HepG2 (cell line): ENCODE data around the gene PSMD5. TPM values are rescaled to one million over a fixed set of nuclear protein-coding genes. Genes with fewer than 3 reads are reported as not detected.

Experiments
- CHCHD3 ChIP-seq: sonication (generic); formaldehyde crosslinking; IDR thresholded peaks from 2 replicates; pipeline ENCODE4 v1.8.0; 2022; ENCODE audit warnings: mild to moderate bottlenecking, missing genetic modification reagents, moderate library complexity
- MATR3 ChIP-seq: sonication (generic); formaldehyde crosslinking; IDR thresholded peaks from 2 replicates; pipeline ENCODE4 v1.4.0; 2020; ENCODE audit warnings: missing genetic modification reagents
- MEIS2 ChIP-seq: sonication (generic); formaldehyde crosslinking; IDR thresholded peaks from 2 replicates; pipeline ENCODE4 v1.9.0; 2021; ENCODE audit warnings: mild to moderate bottlenecking, missing genetic modification reagents
- MYC ChIP-seq: sonication (generic); formaldehyde crosslinking; IDR thresholded peaks from 2 replicates; pipeline ENCODE4 v1.9.0; 2021; ENCODE audit warnings: missing genetic modification reagents, borderline replicate concordance
- NFKBIZ ChIP-seq: IDR thresholded peaks from 2 replicates; pipeline ENCODE4 v1.6.1; 2018; ENCODE audit warnings: missing genetic modification reagents, missing compliant biosample characterization
- NRL ChIP-seq: sonication (generic); formaldehyde crosslinking; IDR thresholded peaks from 2 replicates; pipeline ENCODE4 v1.5.0; 2020; ENCODE audit warnings: missing genetic modification reagents, mild to moderate bottlenecking, moderate library complexity, borderline replicate concordance
- SOX5 ChIP-seq: IDR thresholded peaks from 2 replicates; pipeline ENCODE4 v1.6.1; 2016; ENCODE audit warnings: borderline replicate concordance
- ZMYM3 ChIP-seq: sonication (generic); formaldehyde crosslinking; IDR thresholded peaks from 2 replicates; pipeline ENCODE4 v1.5.1; 2020; ENCODE audit warnings: mild to moderate bottlenecking, missing genetic modification reagents
- ZNF407 ChIP-seq: sonication (generic); formaldehyde crosslinking; IDR thresholded peaks from one replicate; pipeline ENCODE4 v1.5.1; 2020; ENCODE audit warnings: mild to moderate bottlenecking, missing genetic modification reagents; ENCODE audit errors: not compliant biosample characterization
- ZNF446 ChIP-seq: sonication (generic); formaldehyde crosslinking; IDR thresholded peaks from 2 replicates; pipeline ENCODE4 v1.5.0; 2020; ENCODE audit warnings: mild to moderate bottlenecking, missing genetic modification reagents
- ZNF549 ChIP-seq: sonication (generic); formaldehyde crosslinking; IDR thresholded peaks from 2 replicates; pipeline ENCODE4 v1.5.0; 2020; ENCODE audit warnings: missing genetic modification reagents
- ZNF660 ChIP-seq: sonication (generic); formaldehyde crosslinking; IDR thresholded peaks from 2 replicates; pipeline ENCODE4 v1.5.1; 2020; ENCODE audit warnings: mild to moderate bottlenecking, low read depth, missing genetic modification reagents, borderline replicate concordance
- ZNF703 ChIP-seq: sonication (generic); formaldehyde crosslinking; IDR thresholded peaks from 2 replicates; pipeline ENCODE4 v1.5.1; 2020; ENCODE audit warnings: missing genetic modification reagents, mild to moderate bottlenecking, moderate library complexity, borderline replicate concordance
- ZNF746 ChIP-seq: sonication (generic); formaldehyde crosslinking; IDR thresholded peaks from 2 replicates; pipeline ENCODE4 v1.8.0; 2022; ENCODE audit warnings: mild to moderate bottlenecking, missing genetic modification reagents
- polyA plus RNA-seq, 8 experiments: library from polyadenylated mRNA; depleted of rRNA in 3 of 8; stranded (reverse) in 7 of 8; unstranded in 1 of 8; fragments of >200 nt; fragmentation: Illumina TruSeq in 4 of 8; extraction: Trizol in 4 of 8; gene quantifications; 2 replicates each; pipeline versions ENCODE4 v1.2.1 to v1.2.3, GENCODE V29; 2011 to 2016; ENCODE audit warnings: low read depth in 4 of 8, missing spikeins in 1 of 8, mixed read lengths in 1 of 8; ENCODE audit not compliant: insufficient read depth in 1 of 8
- total RNA-seq, 5 experiments: library from RNA; depleted of rRNA; stranded (reverse); fragments of >200 nt; fragmentation: Illumina TruSeq; extraction: Trizol; gene quantifications; 2 replicates each; pipeline ENCODE4 v1.2.3, GENCODE V29; 2016; ENCODE audit warnings: low read depth in 1 of 5
- TF ChIP-seq, protein P1 (sequence below): IDR thresholded peaks from 2 replicates; pipeline ENCODE4 v1.6.1; 2012; ENCODE audit warnings: low read length, improper control_type of control experiment

PSMD5 gene
- total and polyA plus RNA-seq, 2 of the 13 experiments (the other 11 are each of a cell fraction or from before 2014, with no cell fraction given): 12.7 to 18.1 TPM

DNA sequence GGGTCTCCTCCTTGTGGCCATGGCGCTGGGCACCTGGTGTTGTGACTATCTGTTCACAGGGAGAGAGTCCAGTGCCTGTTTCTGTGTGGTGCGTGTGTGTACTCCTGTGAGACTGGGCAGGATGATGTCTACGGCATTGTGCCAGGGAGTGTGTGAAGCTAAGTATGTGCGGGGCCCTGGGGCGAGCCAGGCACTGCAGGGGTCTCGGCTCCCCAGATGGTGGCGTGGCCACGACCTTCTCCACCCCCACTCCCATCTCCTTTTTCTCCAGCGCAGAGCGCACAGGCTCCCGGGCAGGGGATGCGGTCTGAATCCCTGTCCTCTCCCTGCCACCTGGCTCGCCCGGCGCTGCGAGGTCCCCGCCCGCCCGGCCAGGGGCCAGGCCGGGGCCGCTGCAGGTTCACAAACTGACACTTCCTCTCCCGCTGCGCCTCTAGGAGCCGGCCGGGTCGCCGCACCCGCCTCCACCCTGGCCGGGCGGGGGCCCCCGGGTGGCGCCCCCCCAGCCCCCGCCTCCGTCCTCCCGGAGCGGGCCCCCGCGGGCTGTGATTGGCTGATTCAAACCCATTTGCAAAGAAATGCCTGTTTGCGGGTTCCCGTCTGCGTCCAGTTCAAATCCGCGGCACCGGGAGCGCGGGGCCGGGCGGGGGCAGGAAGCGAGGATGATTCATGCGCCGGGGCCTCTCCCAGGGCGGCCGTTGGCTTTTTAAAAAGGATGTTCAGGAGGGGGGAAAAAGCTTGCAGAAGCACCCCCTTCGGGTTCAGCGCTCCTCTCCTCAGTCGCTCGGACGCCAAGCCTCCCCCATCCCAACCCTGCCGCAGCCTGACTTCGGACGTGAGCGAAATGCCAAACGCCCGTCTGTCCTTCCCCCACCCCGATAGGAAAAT, 33.5 kb upstream of the PSMD5 start (continued):
- TF ChIP-seq, protein P1, sequence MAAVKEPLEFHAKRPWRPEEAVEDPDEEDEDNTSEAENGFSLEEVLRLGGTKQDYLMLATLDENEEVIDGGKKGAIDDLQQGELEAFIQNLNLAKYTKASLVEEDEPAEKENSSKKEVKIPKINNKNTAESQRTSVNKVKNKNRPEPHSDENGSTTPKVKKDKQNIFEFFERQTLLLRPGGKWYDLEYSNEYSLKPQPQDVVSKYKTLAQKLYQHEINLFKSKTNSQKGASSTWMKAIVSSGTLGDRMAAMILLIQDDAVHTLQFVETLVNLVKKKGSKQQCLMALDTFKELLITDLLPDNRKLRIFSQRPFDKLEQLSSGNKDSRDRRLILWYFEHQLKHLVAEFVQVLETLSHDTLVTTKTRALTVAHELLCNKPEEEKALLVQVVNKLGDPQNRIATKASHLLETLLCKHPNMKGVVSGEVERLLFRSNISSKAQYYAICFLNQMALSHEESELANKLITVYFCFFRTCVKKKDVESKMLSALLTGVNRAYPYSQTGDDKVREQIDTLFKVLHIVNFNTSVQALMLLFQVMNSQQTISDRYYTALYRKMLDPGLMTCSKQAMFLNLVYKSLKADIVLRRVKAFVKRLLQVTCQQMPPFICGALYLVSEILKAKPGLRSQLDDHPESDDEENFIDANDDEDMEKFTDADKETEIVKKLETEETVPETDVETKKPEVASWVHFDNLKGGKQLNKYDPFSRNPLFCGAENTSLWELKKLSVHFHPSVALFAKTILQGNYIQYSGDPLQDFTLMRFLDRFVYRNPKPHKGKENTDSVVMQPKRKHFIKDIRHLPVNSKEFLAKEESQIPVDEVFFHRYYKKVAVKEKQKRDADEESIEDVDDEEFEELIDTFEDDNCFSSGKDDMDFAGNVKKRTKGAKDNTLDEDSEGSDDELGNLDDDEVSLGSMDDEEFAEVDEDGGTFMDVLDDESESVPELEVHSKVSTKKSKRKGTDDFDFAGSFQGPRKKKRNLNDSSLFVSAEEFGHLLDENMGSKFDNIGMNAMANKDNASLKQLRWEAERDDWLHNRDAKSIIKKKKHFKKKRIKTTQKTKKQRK: no peak
- TF ChIP-seq MYC (CRISPR knock-in tag) (peak; percentile 64), NFKBIZ (CRISPR knock-in tag) (no peak), NRL (CRISPR knock-in tag) (no peak), ZNF549 (CRISPR knock-in tag) (no peak), SOX5 (CRISPR knock-in tag) (no peak; the same call in 1 of the 2 replicates), MATR3 (CRISPR knock-in tag) (no peak), ZNF407 (CRISPR knock-in tag) (no peak), ZNF446 (CRISPR knock-in tag) (0 out of 2 replicates have a peak, but pooled peaks have one; percentile 2), ZNF703 (CRISPR knock-in tag) (no peak), ZMYM3 (no peak), CHCHD3 (no peak), ZNF746 (CRISPR knock-in tag) (peak; percentile 44; the same call in 1 of the 2 replicates), MEIS2 (no peak), ZNF660 (CRISPR knock-in tag) (no peak)
